H9 (cell line): ENCODE results near the gene TNFRSF21. TPM values are rescaled to one million over a fixed set of nuclear protein-coding genes. Genes with fewer than 3 reads are reported as not detected.

ENCODE experiments used
- DNase-seq: peaks from one replicate; pipeline ENCODE4 v3.0.0-alpha.2; 2017
- H2AFZ ChIP-seq: one replicate; pipeline ENCODE4 v1.6.1; 2013; ENCODE audit warnings: mild to moderate bottlenecking, low read length, control low read depth, moderate library complexity
- H2AK5ac ChIP-seq: 2 replicates; pipeline ENCODE4 v1.6.1; 2013; ENCODE audit warnings: low read length, control low read depth, mixed read lengths; ENCODE audit not compliant: insufficient read length
- H2BK120ac ChIP-seq: one replicate; pipeline ENCODE4 v1.6.1; 2013; ENCODE audit warnings: low read depth, mild to moderate bottlenecking, low read length, control low read depth, inconsistent platforms; ENCODE audit not compliant: poor library complexity, severe bottlenecking
- H2BK12ac ChIP-seq: 2 replicates; pipeline ENCODE4 v1.6.1; 2013; ENCODE audit warnings: low read length, control low read depth, mixed read lengths, low read depth; ENCODE audit not compliant: insufficient read length
- H2BK15ac ChIP-seq: 2 replicates; pipeline ENCODE4 v1.6.1; 2013; ENCODE audit warnings: low read depth, low read length, control low read depth
- H2BK20ac ChIP-seq: one replicate; pipeline ENCODE4 v1.6.1; 2013; ENCODE audit warnings: low read depth, mild to moderate bottlenecking, low read length, control low read depth, inconsistent platforms; ENCODE audit not compliant: poor library complexity, severe bottlenecking
- H2BK5ac ChIP-seq: 2 replicates; pipeline ENCODE4 v1.6.1; 2013; ENCODE audit warnings: low read length, control low read depth, mixed read lengths; ENCODE audit not compliant: insufficient read length
- H3K14ac ChIP-seq: 2 replicates; pipeline ENCODE4 v1.6.1; 2013; ENCODE audit warnings: low read length, control low read depth; ENCODE audit not compliant: insufficient read depth
- H3K18ac ChIP-seq: 2 replicates; pipeline ENCODE4 v1.6.1; 2013; ENCODE audit warnings: low read depth, mild to moderate bottlenecking, mixed read lengths, low read length, control low read depth; ENCODE audit not compliant: insufficient read length
- H3K23ac ChIP-seq: 2 replicates; pipeline ENCODE4 v1.6.1; 2013; ENCODE audit warnings: low read length, control low read depth, mixed read lengths, low read depth; ENCODE audit not compliant: insufficient read length
- H3K23me2 ChIP-seq: 2 replicates; pipeline ENCODE4 v1.6.1; 2013; ENCODE audit warnings: low read depth, mild to moderate bottlenecking, mixed read lengths, low read length, control low read depth; ENCODE audit not compliant: insufficient read length, poor library complexity, severe bottlenecking
- H3K27ac ChIP-seq: 2 replicates; pipeline ENCODE4 v1.5.1; 2013; ENCODE audit warnings: low read length, control low read depth, mixed read lengths, low read depth; ENCODE audit not compliant: insufficient read length
- H3K27me3 ChIP-seq: 2 replicates; pipeline ENCODE4 v1.6.1; 2013; ENCODE audit warnings: low read length, control low read depth, inconsistent platforms; ENCODE audit not compliant: insufficient read depth
- H3K4ac ChIP-seq: 2 replicates; pipeline ENCODE4 v1.6.1; 2013; ENCODE audit warnings: low read depth, mild to moderate bottlenecking, control low read depth, inconsistent platforms, low read length, moderate library complexity
- H3K4me1 ChIP-seq: 2 replicates; pipeline ENCODE4 v1.6.1; 2013; ENCODE audit warnings: low read length, control low read depth, inconsistent platforms; ENCODE audit not compliant: insufficient read depth
- H3K4me2 ChIP-seq: 2 replicates; pipeline ENCODE4 v1.6.1; 2013; ENCODE audit warnings: low read length, control low read depth, mixed read lengths; ENCODE audit not compliant: insufficient read length, insufficient read depth
- H3K56ac ChIP-seq: 2 replicates; pipeline ENCODE4 v1.6.1; 2013; ENCODE audit warnings: low read depth, mild to moderate bottlenecking, mixed read lengths, low read length, control low read depth; ENCODE audit not compliant: insufficient read length
- H3K79me1 ChIP-seq: 2 replicates; pipeline ENCODE4 v1.6.1; 2013; ENCODE audit warnings: low read depth, mild to moderate bottlenecking, moderate library complexity, low read length, control low read depth, inconsistent platforms; ENCODE audit not compliant: insufficient read depth, poor library complexity, severe bottlenecking
- H3K79me2 ChIP-seq: 2 replicates; pipeline ENCODE4 v1.6.1; 2013; ENCODE audit warnings: low read length, control low read depth, inconsistent platforms; ENCODE audit not compliant: insufficient read depth
- H3K9ac ChIP-seq: 2 replicates; pipeline ENCODE4 v1.6.1; 2013; ENCODE audit warnings: low read length, control low read depth, mixed read lengths; ENCODE audit not compliant: insufficient read length; ENCODE audit errors: extremely low read depth
- H3K9me3 ChIP-seq: one replicate; pipeline ENCODE4 v1.6.1; 2013; ENCODE audit warnings: low read depth, low read length, inconsistent platforms; ENCODE audit not compliant: control insufficient read depth
- H3T11ph ChIP-seq: one replicate; pipeline ENCODE4 v1.6.1; 2013; ENCODE audit warnings: mild to moderate bottlenecking, low read length, control low read depth, inconsistent platforms
- H4K20me1 ChIP-seq: one replicate; pipeline ENCODE4 v1.6.1; 2013; ENCODE audit not compliant: control insufficient read depth, insufficient read length, insufficient read depth
- H4K5ac ChIP-seq: 2 replicates; pipeline ENCODE4 v1.6.1; 2013; ENCODE audit warnings: low read depth, mild to moderate bottlenecking, mixed read lengths, low read length, control low read depth; ENCODE audit not compliant: insufficient read length
- H4K8ac ChIP-seq: replicated peaks from 2 replicates; pipeline ENCODE4 v1.6.1; 2013; ENCODE audit warnings: low read length, control low read depth, mixed read lengths, low read depth; ENCODE audit not compliant: insufficient read length
- H4K91ac ChIP-seq: 2 replicates; pipeline ENCODE4 v1.6.1; 2013; ENCODE audit warnings: low read depth, mild to moderate bottlenecking, moderate library complexity, mixed read lengths, low read length, control low read depth; ENCODE audit not compliant: insufficient read length
- H3K27ac Mint-ChIP-seq, 3 experiments: 2 replicates in 2 of 3; 3 replicates in 1 of 3; pipeline ENCODE4 v1.8.0; 2020 to 2021; ENCODE audit warnings: mixed read lengths in 3 of 3, mild to moderate bottlenecking in 1 of 3, moderate library complexity in 1 of 3
- H3K27me3 Mint-ChIP-seq: 2 replicates; pipeline ENCODE4 v1.8.0; 2021; ENCODE audit warnings: low read depth, mild to moderate bottlenecking, moderate library complexity, mixed read lengths
- H3K36me3 Mint-ChIP-seq, 3 experiments: 2 replicates in 2 of 3; 3 replicates in 1 of 3; pipeline ENCODE4 v1.8.0; 2020 to 2021; ENCODE audit warnings: low read depth in 3 of 3, mixed read lengths in 3 of 3; ENCODE audit not compliant: insufficient read depth in 1 of 3
- H3K4me1 Mint-ChIP-seq, 2 experiments: 2 replicates each; pipeline ENCODE4 v1.8.0; 2020; ENCODE audit warnings: mixed read lengths in 2 of 2
- H3K4me3 Mint-ChIP-seq, 2 experiments: 2 replicates in 1 of 2; 3 replicates in 1 of 2; pipeline ENCODE4 v1.8.0; 2020 to 2021; ENCODE audit warnings: mild to moderate bottlenecking in 2 of 2, mixed read lengths in 2 of 2, moderate library complexity in 1 of 2
- H3K9me3 Mint-ChIP-seq, 2 experiments: 2 replicates in 1 of 2; 3 replicates in 1 of 2; pipeline ENCODE4 v1.8.0; 2020; ENCODE audit warnings: mild to moderate bottlenecking in 2 of 2, mixed read lengths in 2 of 2, moderate library complexity in 1 of 2
- WGBS: extraction: QIAGEN DNeasy Blood & Tissue Kit; methylation state at CpG from one replicate; pipeline ENCODE4 v1.1.7; 2013; ENCODE audit warnings: missing lambda C conversion rate, low lambda C conversion rate, mixed read lengths; ENCODE audit not compliant: insufficient read length; ENCODE audit errors: extremely low coverage; 5-methylcytosine and 5-hydroxymethylcytosine counted together
- total RNA-seq: library from RNA; stranded (reverse); gene quantifications from 2 replicates; pipeline ENCODE4 v1.2.1, GENCODE V29; 2021
- TF ChIP-seq, protein P1 (sequence below): fragments of 200-600 bp; sonication (generic); conservative IDR thresholded peaks from 3 replicates; pipeline ENCODE4 v1.8.0; 2021; ENCODE audit warnings: antibody characterized with exemption, mild to moderate bottlenecking

The TNFRSF21 gene
- total RNA-seq, 1 experiment from 2014 or later = 39.1 TPM

DNA sequence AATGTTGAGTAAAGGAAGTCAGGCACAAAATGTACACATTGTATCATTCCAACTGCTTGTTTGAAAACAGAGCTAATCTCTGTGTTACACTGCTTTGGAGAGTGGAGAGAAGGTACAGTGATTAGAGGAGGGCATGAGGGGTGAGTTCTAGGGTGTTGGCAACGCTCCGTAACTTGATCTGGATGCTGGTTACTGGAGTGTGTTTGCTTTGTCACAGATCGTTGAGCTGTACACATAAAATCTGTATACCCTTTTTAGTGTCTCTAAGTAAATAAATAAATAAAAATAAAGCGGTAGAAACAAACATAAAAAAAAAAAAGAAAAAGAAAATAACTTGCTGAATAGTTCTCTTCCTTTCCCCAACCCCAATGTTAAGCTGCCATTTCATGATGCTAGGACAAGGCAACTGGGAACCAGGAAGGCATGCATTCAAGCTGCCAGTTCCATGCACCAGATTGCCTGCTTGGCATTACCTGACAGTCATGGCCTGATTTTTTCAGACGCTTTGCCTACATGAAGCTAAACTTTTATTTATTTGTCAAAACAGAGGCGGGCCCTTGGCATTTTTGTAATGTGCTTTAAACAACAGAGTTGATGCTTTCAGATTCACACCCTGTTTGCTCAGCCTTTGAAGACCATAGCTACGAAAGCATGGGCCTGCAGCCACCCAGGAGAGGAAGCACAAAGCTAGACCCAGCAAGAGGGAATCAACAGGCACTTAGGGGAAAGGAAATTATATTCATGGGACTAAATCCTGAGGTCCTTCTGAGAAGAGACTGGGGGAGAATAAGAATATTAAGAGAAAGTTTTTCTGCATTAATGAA is 21.2 kb downstream of the TNFRSF21 start:
- Histone ChIP-seq H3K27ac (no peak overlapping the region), H3K79me2 (peaks cover 16% of the 10 kb centered on the region; the same call in 1 of the 2 replicates)

More for the DNA sequence above, 21.2 kb downstream of the TNFRSF21 start:
- DNase-seq = no peak
- no peak overlapping the region for H3T11ph ChIP-seq
- no peaks in the 10 kb centered on the region for H3K23me2 ChIP-seq
- no peak overlapping the region for H4K5ac ChIP-seq
- H2BK20ac ChIP-seq = no peak overlapping the region
- H3K4me1 Mint-ChIP-seq = peaks cover 31 to 35% of the 10 kb centered on the region in 2 experiments
- H3K4me3 Mint-ChIP-seq = no peak overlapping the region
- peaks cover 24 to 41% (median 32%) of the 10 kb centered on the region in 3 experiments for H3K36me3 Mint-ChIP-seq
- no peak overlapping the region for H2AK5ac ChIP-seq
- H2BK5ac ChIP-seq = no peak overlapping the region
- no peak overlapping the region for H2BK120ac ChIP-seq
- H3K27me3 ChIP-seq = no peaks in the 10 kb centered on the region
- H2BK15ac ChIP-seq = no peak overlapping the region
- H3K14ac ChIP-seq = no peak overlapping the region
- peak overlapping the region; percentile 68 to 83 (median 69); a peak in 2 of 7 replicates for H3K27ac Mint-ChIP-seq
- peaks cover 7% of the 10 kb centered on the region; the same call in 1 of the 2 replicates for H3K4me1 ChIP-seq
- no peak overlapping the region for H4K8ac ChIP-seq
- H4K20me1 ChIP-seq = no peaks in the 10 kb centered on the region
- H3K9ac ChIP-seq = no peak overlapping the region
- TF ChIP-seq, protein P1, sequence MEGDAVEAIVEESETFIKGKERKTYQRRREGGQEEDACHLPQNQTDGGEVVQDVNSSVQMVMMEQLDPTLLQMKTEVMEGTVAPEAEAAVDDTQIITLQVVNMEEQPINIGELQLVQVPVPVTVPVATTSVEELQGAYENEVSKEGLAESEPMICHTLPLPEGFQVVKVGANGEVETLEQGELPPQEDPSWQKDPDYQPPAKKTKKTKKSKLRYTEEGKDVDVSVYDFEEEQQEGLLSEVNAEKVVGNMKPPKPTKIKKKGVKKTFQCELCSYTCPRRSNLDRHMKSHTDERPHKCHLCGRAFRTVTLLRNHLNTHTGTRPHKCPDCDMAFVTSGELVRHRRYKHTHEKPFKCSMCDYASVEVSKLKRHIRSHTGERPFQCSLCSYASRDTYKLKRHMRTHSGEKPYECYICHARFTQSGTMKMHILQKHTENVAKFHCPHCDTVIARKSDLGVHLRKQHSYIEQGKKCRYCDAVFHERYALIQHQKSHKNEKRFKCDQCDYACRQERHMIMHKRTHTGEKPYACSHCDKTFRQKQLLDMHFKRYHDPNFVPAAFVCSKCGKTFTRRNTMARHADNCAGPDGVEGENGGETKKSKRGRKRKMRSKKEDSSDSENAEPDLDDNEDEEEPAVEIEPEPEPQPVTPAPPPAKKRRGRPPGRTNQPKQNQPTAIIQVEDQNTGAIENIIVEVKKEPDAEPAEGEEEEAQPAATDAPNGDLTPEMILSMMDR = no peak
- H3K23ac ChIP-seq = no peak overlapping the region
- H3K79me1 ChIP-seq = peaks cover 7% of the 10 kb centered on the region
- H2BK12ac ChIP-seq = no peak overlapping the region
- no peak overlapping the region for H3K4ac ChIP-seq
- no peak overlapping the region for H4K91ac ChIP-seq
- H3K18ac ChIP-seq = no peak overlapping the region
- no peaks in the 10 kb centered on the region for H3K9me3 ChIP-seq
- no peak overlapping the region for H3K4me2 ChIP-seq
- no peaks in the 10 kb centered on the region for H3K27me3 Mint-ChIP-seq
- no CpG with 5 or more reads among the region's 7 CpGs for whole genome bisulfite sequencing
- no peaks in the 10 kb centered on the region for H3K9me3 Mint-ChIP-seq
- no peak overlapping the region for H3K56ac ChIP-seq
- H2AFZ ChIP-seq = no peak overlapping the region
